Body of pancreas (tissue), 4 donors: ENCODE measurements around the gene HSPBAP1. TPM values are rescaled to one million over a fixed set of nuclear protein-coding genes. Genes with fewer than 3 reads are reported as not detected.

Experiments
- ATAC-seq: fragments of 150-250 bp; one replicate; pipeline ENCODE4 v1.9.1; 2016
- DNase-seq, 4 donors: peaks; one replicate each; pipeline ENCODE4 v3.0.0-alpha.2; 2019
- H3K27ac ChIP-seq, 4 donors: fragments of 200-600 bp; sonication (generic); 1 replicate in 3 of 4; 2 replicates in 1 of 4; pipeline versions ENCODE4 v1.5.1 to v1.6.1; 2016 to 2019; ENCODE audit warnings: mild to moderate bottlenecking in 1 of 4, mixed read lengths in 1 of 4, moderate library complexity in 1 of 4
- H3K27me3 ChIP-seq, 2 donors: fragments of 200-600 bp; sonication (generic); one replicate each; pipeline ENCODE4 v1.6.0; 2016; ENCODE audit warnings: mild to moderate bottlenecking in 1 of 2
- H3K36me3 ChIP-seq, 2 donors: fragments of 200-600 bp; sonication (generic); replicated peaks in 1 of 2; 2 replicates each; pipeline ENCODE4 v1.5.1; 2016; ENCODE audit warnings: low read depth in 2 of 2; ENCODE audit not compliant: insufficient read depth in 1 of 2
- H3K4me1 ChIP-seq: fragments of 200-600 bp; sonication (generic); one replicate; pipeline ENCODE4 v1.6.0; 2016
- H3K4me3 ChIP-seq, 2 donors: fragments of 200-600 bp; sonication (generic); 1 replicate in 1 of 2; 2 replicates in 1 of 2; pipeline ENCODE4 v1.5.1; 2016 to 2019
- H3K9me3 ChIP-seq, 3 donors: fragments of 200-600 bp; sonication (generic); 1 replicate in 2 of 3; 2 replicates in 1 of 3; pipeline ENCODE4 v1.5.1; 2016
- POLR2A ChIP-seq, 3 donors: fragments of 450-650 bp; IDR thresholded peaks; one replicate each; pipeline ENCODE4 v1.6.1; 2016; ENCODE audit warnings: antibody characterized with exemption in 3 of 3, mild to moderate bottlenecking in 2 of 3
- WGBS, 2 donors: methylation state at CpG; one replicate each; pipeline ENCODE4 v1.1.5; 2017; 5-methylcytosine and 5-hydroxymethylcytosine counted together
- intact Hi-C: fragments of 100-400 bp; cut with DNase I; formaldehyde crosslinking; loops from one replicate; pipeline ENCODE4 v1.15.1; 2023
- total RNA-seq, 2 donors: library from RNA; depleted of rRNA; stranded (reverse); fragments of >200 nt; gene quantifications; one replicate each; pipeline ENCODE4 v1.1.0, GENCODE V29; 2016
- TF ChIP-seq, protein P1 (sequence below), 7 experiments: fragments of 450-650 bp in 4 of 7; fragments of 200-600 bp in 3 of 7; sonication (generic) in 3 of 7; IDR thresholded peaks; one replicate each; pipeline ENCODE4 v1.5.1; 2016 to 2019; ENCODE audit warnings: antibody characterized with exemption in 7 of 7

The HSPBAP1 gene
- total RNA-seq, 2 donors from 2014 or later: 9.2 to 9.6 TPM

GRCh38 chr3:122802323-122802722, 8.7 kb upstream of the HSPBAP1 start:
- ATAC-seq (no peak), DNase-seq (no peak)
- no peaks in the 10 kb centered on the region for H3K27me3 ChIP-seq
- H3K4me3 ChIP-seq: no peak overlapping the region
- H3K9me3 ChIP-seq: no peaks in the 10 kb centered on the region
- H3K4me1 ChIP-seq: peaks cover 12% of the 10 kb centered on the region
- H3K27ac ChIP-seq: no peak overlapping the region
- H3K36me3 ChIP-seq: no peaks in the 10 kb centered on the region
- TF ChIP-seq, protein P1, sequence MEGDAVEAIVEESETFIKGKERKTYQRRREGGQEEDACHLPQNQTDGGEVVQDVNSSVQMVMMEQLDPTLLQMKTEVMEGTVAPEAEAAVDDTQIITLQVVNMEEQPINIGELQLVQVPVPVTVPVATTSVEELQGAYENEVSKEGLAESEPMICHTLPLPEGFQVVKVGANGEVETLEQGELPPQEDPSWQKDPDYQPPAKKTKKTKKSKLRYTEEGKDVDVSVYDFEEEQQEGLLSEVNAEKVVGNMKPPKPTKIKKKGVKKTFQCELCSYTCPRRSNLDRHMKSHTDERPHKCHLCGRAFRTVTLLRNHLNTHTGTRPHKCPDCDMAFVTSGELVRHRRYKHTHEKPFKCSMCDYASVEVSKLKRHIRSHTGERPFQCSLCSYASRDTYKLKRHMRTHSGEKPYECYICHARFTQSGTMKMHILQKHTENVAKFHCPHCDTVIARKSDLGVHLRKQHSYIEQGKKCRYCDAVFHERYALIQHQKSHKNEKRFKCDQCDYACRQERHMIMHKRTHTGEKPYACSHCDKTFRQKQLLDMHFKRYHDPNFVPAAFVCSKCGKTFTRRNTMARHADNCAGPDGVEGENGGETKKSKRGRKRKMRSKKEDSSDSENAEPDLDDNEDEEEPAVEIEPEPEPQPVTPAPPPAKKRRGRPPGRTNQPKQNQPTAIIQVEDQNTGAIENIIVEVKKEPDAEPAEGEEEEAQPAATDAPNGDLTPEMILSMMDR (IDR thresholded peaks at IDR 0.05): no peak
- TF ChIP-seq POLR2A (IDR thresholded peaks at IDR 0.05): no peak
- intact Hi-C loops: no loop called here
- 94 to 100% methylated on average over 1 of the region's 1 CpG for WGBS, 2 donors

GRCh38 chr3:122800706-122801237, 7.1 kb upstream of the HSPBAP1 start:
- Histone ChIP-seq H3K4me1 (peaks cover 21% of the 10 kb centered on the region), H3K27me3 (no peaks in the 10 kb centered on the region), H3K27ac (no peak overlapping the region), H3K36me3 (no peaks in the 10 kb centered on the region), H3K9me3 (no peaks in the 10 kb centered on the region), H3K4me3 (no peak overlapping the region)
- DNase-seq: no peak
- no peak for ATAC-seq
- 72 to 81% methylated on average over 3 of the region's 3 CpGs for WGBS, 2 donors
- TF ChIP-seq, protein P1 (IDR thresholded peaks at IDR 0.05): no peak
- TF ChIP-seq POLR2A (IDR thresholded peaks at IDR 0.05): no peak
- intact Hi-C loops: no loop called here

DNA sequence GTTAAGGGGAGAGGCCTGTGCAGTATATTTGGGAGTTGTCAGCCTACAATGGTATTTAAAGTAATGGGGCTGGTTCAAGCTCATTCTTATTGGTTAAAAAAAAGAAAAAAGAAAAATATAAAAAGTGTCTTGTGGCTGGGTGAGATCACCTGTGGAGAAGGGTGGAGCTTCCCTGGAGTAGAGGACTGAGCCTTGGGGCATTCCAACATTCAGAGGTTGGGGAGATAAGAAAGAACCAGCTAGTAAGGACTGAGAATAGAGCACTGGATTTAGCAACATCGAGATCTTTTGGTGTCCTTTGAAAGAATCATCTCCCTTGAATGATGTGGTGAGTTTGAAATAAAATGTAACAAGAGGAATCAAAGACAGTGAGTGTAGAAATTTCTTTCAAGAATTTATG, 6.4 kb upstream of the HSPBAP1 start:
- Histone ChIP-seq H3K27ac (no peak overlapping the region), H3K27me3 (no peaks in the 10 kb centered on the region), H3K4me3 (no peak overlapping the region), H3K36me3 (no peaks in the 10 kb centered on the region), H3K9me3 (no peaks in the 10 kb centered on the region), H3K4me1 (peaks cover 22% of the 10 kb centered on the region)
- WGBS, 2 donors: 78 to 88% methylated on average over 1 of the region's 1 CpG
- TF ChIP-seq, protein P1 (IDR thresholded peaks at IDR 0.05): no peak
- no peak for TF ChIP-seq POLR2A (IDR thresholded peaks at IDR 0.05)
- DNase-seq (no peak), ATAC-seq (no peak)
- intact Hi-C loops: no loop called here

- H3K4me1 ChIP-seq: peaks cover 22% of the 10 kb centered on the region
- ATAC-seq: no peak
- no peaks in the 10 kb centered on the region for H3K9me3 ChIP-seq
- intact Hi-C loops: no loop called here
- DNase-seq: no peak
- no peak overlapping the region for H3K4me3 ChIP-seq
- TF ChIP-seq POLR2A (IDR thresholded peaks at IDR 0.05): no peak
- TF ChIP-seq, protein P1 (IDR thresholded peaks at IDR 0.05): no peak
- no peaks in the 10 kb centered on the region for H3K36me3 ChIP-seq
- no peak overlapping the region for H3K27ac ChIP-seq
- no peaks in the 10 kb centered on the region for H3K27me3 ChIP-seq
- WGBS, 2 donors: 84 to 88% methylated on average over 2 of the region's 2 CpGs
Observed at GRCh38 chr3:122799322-122799721, 5.7 kb upstream of the HSPBAP1 start.

- no peak for TF ChIP-seq POLR2A (IDR thresholded peaks at IDR 0.05)
- TF ChIP-seq, protein P1 (IDR thresholded peaks at IDR 0.05): no peak
- Histone ChIP-seq H3K4me1 (peaks cover 32% of the 10 kb centered on the region), H3K9me3 (no peaks in the 10 kb centered on the region), H3K27me3 (no peaks in the 10 kb centered on the region), H3K4me3 (no peak overlapping the region), H3K36me3 (no peaks in the 10 kb centered on the region), H3K27ac (no peak overlapping the region)
- WGBS, 2 donors: 71 to 82% methylated on average over 3 of the region's 3 CpGs
- intact Hi-C loops: no loop called here
- no peak for DNase-seq
- ATAC-seq: no peak
Observed at GRCh38 chr3:122797291-122797690, 3.7 kb upstream of the HSPBAP1 start.
